ENCODE data around the gene ZNF474.
A peak's percentile ranks its signal among the peaks of the same experiment; 100 is the strongest.

ZNF474 gene

DNA sequence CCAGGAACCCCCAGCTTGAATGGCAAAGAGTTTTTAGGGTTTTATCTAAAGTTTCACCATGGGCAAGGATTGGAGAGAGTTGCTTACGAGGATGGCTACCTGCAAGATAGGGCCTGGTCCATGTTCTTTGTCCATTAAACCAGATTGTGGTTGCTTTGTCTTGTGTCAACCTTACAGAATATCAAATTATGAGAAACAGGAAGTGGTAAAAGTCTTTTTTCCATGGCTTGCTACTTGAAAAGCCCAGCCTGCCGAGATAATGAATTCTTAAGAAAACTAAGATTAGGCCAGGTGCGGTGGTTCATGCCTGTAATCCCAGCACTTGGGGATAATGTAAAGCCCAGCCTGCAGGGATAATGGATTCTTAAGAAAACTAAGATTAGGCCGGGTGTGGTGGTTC lies 24.4 kb downstream of the ZNF474 start:
- no peak for DNase-seq (ENCODE audit: low read depth)

DNA sequence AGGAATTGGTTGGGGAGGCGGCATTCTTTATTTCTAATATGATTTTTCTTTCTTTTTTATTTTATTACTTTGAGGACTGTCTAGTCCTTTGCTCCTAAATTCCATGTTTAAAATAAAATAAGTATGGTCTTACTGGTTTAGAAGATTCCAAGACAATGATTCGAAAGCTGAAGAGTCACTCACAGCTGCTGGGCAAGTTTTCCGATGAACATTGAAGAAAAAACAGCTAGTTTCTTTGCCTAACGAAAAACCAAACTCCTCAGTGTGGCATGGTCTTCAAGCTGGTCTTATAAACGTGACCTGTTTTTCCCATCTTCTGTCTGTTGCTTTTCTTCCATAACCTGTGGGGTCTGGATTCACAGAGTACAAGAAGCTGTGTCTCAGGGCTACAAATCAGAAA lies 25.1 kb downstream of the ZNF474 start:
- DNase-seq (ENCODE audit: low read depth) = no peak

DNA sequence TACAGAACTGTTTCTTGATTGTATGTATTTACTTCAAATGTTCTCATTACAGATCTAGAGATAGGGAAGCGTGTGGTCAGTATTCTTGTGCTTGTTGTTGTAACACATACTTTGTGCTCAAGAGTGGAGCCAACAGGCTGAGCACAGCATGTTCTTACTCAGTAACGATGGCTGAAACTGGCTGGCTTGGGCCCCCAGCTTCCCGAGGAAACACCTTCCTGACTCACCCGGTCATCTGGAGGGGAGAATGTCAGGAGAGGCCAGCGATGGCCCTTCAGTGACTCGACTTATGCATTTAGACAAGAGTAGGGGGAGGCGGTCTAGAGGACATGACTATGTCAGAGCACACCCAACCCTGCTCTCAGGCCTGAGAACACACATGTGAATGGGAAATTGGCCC lies 25.6 kb downstream of the ZNF474 start:
- no peak for DNase-seq (ENCODE audit: low read depth)

DNA sequence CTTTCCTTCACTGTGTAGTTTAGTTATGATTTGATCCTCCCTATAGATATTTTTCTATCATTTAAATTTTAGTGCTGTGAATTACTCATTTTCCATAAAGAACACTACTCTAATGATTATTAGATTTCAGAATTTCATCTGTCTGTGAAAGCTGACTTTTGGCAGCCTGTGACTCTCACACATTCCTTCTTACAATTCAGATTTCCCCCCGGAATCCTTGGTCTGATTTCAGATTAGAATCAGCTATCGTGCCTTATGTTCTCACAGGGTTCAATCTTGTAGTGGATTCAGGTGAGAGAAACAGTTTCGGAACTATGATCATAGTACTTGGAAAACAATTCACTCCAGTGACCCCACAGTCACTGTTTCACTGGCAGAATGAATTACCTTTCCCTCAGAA lies 26.2 kb downstream of the ZNF474 start:
- DNase-seq (ENCODE audit: low read depth) = no peak

DNA sequence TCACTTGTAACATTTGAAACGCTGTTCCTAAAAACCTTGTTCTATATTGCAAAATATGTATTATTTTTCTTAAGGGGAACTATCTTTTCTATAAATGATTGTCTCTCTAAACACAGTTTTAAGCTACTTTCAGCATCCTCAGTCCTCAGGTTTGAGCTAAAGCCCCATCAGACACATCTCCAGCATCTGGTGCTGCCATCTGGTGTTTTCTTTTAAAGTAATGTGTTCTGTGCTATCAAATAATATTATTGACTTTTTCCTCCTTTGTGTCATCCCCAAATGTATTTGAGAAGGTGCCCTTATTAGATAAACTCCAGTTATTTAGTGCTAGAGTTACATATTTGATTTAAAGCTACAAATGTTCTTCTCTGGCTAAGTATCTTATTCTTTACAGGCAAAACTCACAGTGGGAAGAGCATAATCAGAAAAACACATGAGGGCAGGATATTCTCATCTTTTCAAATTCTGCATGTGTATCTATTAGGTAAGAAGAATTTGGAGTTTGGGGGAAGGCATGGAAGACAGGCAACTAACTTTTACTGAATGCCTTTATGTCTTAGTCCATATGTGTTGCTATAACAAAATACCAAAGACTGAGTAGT lies 27.5 kb downstream of the ZNF474 start:
- DNase-seq (ENCODE audit: low read depth) = no peak

DNA sequence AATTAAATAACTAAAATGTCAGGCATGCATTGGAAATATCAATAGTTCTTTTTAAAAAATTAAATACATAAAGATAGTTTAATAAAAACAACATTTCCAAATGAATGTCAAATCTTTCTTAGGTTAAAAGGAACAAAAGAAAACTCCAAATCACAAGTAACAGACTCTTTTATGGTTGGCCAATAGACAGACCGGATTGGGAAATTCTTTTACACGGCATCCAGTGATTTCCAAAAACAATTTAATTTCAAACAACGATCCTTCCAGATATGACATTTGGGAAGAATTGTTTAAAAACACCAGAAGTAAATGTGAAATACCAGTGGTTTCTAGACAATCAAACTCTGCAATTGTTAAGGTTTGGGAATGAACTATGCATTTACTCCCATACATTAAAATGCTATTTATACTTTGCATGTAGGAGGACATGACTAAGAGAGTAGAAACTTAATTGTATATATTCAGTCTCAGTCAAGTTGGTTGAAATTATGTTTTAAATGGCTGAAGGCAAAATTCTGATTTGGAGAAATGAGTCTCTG lies 32.8 kb downstream of the ZNF474 start:
- no peak for DNase-seq (ENCODE audit: low read depth)

DNA sequence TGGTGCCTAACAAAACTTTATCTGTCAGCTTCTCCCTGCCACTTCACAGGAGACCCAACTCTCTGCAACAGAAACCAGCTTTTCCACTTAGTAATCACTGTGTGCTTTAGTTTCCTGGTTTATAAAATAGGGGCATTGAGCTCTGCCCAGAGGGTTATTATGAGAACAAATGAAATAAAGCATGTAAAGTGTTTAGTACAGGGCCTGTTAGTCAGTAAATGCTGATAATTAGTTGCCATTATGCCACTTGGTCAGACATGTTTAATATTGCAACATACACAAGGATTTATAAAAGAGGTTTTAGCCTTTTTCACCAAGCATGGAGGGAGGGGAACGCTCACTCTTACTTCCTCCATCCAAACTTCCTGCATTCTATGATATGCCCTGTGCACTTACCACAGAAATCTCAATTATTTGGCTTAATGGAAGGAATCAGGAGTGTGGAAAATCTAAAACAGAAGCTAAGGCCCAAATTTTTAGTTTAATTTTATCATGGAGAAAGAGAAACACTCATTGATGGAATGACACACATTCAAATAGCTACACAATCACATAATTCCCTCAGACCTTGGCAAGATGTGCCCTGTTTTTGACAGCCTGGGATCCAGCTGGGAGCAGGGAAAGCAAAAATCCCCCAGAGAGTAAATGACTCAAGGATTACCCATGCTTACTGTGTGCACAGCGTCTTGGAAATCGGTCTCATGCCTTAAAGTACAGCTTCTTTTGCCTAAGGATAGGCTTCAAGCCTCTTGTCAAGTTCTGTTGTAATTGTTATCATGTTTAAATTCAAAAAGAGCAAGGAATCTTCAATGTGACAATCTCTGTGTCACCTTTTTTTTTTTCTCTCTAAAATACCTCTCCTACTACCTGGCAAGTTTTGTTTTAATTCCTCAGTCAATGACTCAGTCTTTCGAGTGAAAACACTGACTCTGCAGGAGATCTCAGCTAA lies 34.0 kb downstream of the ZNF474 start:
- DNase-seq (ENCODE audit: low read depth) = peak; percentile 94

DNA sequence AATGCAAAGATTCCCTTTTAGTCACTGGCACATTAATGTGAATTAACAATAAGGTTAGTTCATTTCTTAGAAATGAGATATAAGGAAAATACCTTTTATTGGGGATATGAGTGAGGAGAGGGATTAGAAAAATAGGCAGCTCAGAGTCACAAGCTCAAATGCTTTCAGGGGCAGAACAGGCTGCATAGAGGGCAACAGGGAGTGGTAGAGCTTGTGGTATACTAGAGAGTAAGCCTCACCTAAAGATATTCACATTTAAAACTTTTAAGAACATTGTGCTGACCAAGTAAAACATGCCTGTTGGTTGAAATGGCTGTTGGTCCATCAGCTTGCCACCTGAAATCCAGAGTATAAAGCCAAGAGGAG lies 34.7 kb downstream of the ZNF474 start:
- no peak for DNase-seq (ENCODE audit: low read depth)

DNA sequence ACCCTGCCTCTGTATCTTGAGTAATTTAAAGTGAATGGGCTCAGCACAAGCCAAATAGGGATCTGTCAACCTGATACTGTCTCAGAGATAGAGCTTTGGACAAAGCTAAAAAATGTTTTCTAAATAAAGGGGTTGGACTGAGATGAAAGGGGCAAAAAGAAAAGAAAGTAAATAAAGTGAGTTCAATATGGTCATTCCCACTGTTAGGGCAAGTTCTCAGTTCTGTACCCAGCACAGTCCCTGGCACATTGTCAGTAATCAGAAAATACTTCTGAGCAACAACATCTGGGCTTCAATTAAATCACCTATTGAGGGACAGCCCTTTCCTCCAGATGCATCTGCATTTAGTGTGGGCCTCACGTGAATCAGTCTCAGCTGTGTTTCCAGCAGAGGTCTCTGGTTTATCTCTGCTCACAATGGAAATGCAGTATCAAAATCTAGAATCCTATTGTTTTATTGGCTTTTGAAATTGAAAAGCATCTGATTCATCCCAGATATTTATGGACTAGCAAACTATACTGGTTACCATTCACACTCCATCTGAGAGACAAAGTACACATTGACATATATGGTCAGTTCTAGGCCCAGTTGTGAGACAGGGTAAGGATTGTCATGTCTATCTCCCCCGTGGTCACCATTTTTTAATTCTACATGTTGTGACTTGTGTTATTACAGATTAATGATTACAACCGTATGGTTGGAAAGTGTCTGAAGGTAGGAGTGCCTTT lies 35.6 kb downstream of the ZNF474 start:
- DNase-seq (ENCODE audit: low read depth) = no peak

DNA sequence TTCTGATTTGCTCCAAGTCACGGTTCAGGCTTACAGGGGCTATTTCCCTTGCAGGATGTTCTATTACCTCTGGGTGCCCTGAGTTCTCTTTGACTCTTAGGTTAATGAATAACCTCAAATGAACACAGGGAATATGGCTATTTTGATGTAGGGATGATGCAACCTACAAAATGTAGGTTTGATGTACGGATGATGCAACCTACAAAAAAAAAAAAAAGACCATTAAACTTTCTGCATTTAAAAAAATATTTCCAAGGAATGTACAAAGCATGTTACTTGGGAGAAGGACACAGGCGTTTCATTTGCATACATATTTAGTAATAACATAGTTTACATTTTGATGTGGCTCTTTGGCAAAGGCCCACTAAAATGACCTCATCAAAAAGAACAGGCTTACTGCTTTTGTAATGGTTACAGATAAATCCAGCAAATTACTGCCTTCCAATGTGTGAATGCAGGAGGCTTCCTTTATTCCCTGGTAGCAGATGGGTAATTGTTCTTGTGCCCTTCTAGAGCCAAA lies 36.3 kb downstream of the ZNF474 start:
- no peak for DNase-seq (ENCODE audit: low read depth)

DNA sequence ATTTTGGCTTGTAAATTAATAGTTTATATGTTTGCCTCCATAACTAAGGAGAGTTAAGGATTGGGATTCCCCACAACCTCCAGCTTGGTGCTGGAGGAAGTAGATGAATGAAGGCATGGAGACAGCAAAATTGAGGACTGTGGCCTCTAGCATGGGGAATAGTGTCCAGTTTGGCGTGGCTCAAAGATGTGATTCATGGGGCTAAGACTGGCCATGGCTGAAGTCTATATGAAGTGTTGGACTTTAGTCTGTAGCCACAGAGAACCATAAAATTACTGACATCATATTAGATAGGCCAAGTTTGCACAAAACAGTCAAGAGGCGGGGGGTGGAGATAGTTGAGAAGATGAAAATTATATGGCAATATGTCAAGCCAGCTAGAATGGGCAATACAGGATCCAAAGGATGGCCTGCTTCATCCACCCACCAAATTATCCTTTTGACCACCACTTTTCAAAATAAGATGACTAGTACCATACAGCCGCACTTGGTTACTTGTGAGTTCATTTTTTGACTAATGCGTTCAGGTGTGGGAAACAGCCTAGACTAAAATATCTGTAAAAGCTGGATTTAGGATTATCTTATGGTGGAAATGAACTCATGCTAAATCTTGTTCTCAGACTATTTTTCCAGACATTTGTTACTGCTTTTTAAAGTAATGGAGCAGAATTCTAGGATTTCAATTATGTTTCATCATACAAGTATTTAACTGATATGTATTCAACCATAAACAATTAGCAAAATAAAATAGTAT lies 40.2 kb downstream of the ZNF474 start:
- DNase-seq (ENCODE audit: low read depth) = no peak

DNA sequence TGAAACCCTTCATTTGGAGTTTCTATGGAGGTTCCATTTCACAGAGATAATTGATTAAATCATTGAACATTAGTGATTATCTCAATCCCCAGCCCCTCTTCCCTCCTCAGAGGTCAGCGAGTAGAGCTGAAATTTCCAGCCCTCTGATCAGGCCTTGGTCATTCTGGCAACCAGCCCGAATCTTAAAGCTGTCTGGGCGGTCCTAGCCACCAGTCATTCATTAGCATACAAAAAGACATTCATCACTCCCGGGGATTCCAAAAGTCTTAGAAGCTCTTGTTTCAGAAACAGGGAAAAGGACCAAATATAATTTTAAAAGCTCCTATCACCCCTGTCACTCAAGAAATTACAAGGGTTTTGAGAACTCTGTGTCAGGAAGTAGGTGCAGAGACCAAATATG lies 41.3 kb downstream of the ZNF474 start:
- DNase-seq (ENCODE audit: low read depth) = no peak

DNA sequence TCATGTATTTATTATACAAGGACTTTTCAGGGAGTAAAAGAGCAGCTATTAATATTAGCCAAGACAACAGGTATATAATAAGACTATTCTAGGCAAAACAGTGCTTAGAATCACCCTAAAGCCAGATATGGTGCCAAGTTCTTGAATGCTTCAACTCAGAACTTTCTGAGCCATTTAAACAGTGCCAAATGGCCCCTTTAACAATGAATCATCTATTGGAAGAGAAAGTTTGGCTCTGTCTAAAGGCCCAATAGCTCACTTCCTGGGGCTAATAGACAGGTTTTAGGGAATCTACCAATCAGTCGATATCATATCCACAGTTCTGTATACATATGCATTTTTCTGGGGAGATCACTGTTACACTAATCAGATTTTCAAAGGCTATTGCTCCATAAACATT lies 42.9 kb downstream of the ZNF474 start:
- DNase-seq (ENCODE audit: low read depth) = no peak

DNA sequence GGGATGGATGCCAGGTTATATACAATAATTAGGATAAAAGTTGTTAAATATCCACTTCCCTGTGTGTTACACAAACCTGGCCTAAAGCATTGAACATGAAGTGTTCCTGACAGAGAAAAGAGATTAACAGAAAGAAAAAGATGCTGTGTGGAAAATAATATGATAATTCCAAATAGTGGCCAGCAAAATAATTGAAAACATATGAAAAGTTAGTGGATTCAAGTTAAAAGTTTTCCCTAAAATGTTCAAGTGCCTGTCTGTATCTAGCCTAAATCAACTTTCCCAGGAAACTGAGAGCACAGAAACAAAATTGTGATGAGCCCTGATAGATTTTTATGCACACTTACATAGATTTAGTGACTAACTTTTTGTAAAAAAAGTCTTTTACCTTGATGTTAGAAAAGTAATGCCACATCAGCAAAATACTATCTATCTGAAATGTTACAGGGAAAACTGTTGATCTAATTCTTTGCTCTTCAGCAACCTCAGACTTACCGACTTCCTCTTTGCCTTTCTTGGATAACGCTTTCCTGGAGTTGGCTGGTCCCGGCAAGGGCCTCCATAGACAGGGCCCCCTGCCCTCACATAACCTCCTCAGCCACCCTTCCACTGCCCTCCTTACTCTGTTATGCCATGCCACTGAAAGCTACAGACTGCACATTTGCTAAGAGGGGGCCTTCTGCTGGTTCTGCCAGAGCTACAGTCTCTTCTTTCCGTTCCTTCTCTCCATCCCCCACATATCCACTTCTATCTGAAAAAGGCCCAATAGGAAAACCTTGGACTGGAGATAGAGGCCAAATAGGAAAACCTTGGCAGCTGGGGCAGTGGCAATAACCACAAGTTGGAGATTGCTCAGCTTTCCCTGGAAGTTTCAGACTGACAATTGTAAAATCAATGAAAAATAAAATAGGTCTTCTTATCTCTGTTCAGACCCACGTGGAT lies 44.4 kb downstream of the ZNF474 start:
- DNase-seq (ENCODE audit: low read depth) = no peak

DNA sequence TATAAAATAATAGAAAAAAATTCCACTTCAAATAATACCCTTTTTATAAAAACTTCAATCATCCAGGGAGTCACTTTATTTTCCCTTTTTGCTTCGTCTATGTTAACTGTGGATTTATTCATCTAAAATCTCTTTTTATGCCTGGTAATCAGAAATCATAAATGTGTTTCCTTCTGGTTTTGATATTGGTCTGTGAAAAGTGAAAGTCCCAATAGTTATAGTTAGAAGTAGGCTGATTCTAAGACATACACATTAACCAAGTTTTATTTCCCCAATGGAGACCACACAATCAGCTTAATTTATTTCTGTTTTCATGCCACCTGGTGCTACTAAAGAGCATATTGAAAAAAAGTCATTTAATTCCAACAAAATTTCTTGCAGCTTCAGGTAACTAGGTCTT lies 45.7 kb downstream of the ZNF474 start:
- no peak for DNase-seq (ENCODE audit: low read depth)

DNA sequence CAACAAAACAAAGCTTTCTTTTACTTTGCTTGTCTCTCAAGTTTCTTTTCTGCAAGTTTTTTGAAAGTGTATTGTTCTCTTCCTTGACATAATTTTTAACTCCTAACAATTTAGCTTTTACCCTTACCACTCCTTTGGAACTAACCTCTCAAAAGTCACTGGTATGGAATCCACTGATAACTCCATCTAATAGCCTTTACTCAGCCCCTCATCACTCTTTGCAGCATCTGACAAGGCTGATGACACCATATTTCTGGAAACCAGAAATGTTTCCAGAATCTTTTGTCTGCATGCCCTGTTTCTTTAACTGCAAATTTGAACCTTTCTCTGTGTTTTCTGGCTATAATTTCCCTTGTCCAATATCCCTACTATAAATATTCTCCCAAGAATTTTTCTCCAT lies 46.5 kb downstream of the ZNF474 start:
- no peak for DNase-seq (ENCODE audit: low read depth)

DNA sequence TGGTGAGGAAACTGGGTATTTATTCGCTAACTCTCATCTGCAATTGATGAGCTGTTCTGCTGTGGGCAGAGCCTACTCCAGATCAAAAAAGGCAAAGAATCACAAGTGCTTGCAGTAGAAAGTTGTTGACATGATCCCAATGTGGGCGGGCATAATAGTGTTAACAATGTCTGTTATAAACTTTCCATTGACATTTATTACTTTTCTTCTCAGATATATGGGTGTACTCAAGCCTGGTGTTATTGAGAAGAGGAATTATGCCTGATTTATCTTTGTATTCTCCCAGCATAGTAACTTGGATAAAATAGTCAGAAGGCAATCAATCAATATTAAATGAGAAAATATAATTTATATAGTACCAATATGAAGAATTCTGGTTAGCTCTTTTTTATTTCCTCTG lies 47.8 kb downstream of the ZNF474 start:
- no peak for DNase-seq (ENCODE audit: low read depth)

DNA sequence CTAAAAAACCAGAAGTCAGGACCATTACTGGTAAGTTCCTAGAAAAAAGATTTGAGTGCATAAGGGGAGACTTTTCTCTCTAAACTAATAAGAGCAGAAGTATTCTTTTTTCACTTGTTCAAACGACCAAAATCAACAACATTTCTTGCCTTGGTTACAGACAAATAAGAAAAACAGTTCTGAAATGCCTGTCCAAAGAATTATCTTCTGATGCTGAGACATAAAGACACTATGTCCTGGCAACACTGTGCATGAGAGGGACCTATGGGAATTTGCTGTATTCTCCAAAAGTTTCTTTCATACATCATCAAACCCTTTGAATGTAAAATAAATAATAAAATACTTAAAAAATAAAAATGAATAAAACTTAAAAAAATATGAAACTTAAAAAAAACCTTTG lies 50.4 kb downstream of the ZNF474 start:
- DNase-seq (ENCODE audit: low read depth) = no peak

DNA sequence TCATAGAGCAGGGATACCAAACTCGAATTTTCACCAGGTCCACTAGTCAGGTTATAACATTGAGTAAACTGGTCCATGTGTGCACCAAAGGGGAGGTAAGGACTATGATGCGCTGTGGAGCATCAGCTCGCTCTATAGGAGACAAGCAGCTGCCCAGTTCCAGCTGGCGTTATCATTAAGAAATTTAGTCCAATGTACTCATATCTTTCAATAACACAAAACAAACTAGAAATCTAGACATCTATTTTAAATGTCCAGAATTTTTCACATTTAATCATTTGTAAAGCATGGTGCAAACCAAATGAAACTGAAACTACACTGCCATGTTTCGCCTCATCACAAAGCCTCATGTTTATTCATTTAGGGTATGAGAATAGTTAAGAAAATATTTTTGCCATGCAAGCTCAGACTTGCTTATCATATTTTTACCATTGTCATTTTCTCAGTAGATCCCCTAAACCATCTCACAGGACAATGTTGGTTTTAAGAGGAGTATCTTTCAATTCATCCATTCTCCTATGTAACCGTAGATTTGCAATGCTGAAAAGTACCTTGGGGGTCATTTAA lies 50.9 kb downstream of the ZNF474 start:
- no peak for DNase-seq (ENCODE audit: low read depth)

DNA sequence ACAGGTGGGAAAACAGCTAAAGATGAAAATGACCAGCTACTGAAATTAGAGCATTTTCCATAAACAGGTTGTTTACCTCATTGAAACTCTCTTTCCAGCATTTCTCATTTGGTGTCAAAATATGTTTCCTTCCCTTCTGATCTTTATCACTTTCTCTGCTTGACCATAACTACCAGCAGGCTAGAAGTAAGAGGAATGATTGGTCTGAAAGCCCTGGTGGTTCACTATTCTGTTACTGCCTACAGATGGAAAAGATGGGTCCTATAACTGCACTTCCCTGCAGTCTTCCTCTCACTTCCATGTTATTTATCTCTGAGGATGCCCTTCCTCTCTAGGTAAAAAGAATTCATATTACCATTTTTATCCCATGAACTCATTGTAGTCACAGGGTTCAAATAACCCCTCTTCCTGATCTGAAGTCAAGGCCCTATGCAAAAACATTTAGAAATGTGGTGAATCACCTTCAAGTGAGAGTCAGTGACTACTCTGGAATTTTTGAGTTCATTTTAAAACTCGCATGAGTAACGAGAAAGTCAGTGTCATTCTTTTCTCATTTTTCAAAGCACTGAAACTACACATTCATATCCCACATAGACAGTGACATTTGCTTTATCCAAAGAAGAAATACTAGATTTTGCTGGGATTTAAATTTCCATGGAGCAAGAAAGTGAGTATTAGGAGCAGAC lies 51.7 kb downstream of the ZNF474 start:
- DNase-seq (ENCODE audit: low read depth) = peak; percentile 57

All from GM04504 (cell line).